H1 (cell line): ENCODE data around the gene OR2V2. TPM values are rescaled to one million over a fixed set of nuclear protein-coding genes. Genes with fewer than 3 reads are reported as not detected.

Experiments
- CTCF ChIA-PET: fragments of 300-600 bp; sonication (Branson Sonifier 250); formaldehyde crosslinking; loops from one replicate; lab custom pipeline; 2021; ENCODE audit not compliant: partially characterized antibody; lab: Charles Lee
- POLR2A ChIA-PET: fragments of 300-600 bp; sonication (Branson Sonifier 250); formaldehyde crosslinking; loops from one replicate; lab custom pipeline; 2021; ENCODE audit warnings: inconsistent platforms; ENCODE audit not compliant: partially characterized antibody; lab: Charles Lee
- DNase-seq, 2 experiments: peaks; one replicate each; pipeline versions ENCODE4 v3.0.0 to v3.0.0-alpha.2; 2010 to 2022; ENCODE audit warnings: low spot score in 2 of 2, low read depth in 1 of 2, mixed read lengths in 1 of 2
- FAIRE-seq: peaks from 2 replicates; lab custom pipeline; 2011; peaks lifted over from hg19 to GRCh38; lab: Jason Lieb, UNC
- H2AFZ ChIP-seq: 2 replicates; pipeline ENCODE4 v1.8.1; 2012; ENCODE audit warnings: low read length, inconsistent platforms
- H2AK5ac ChIP-seq: 2 replicates; pipeline ENCODE4 v1.6.1; 2013; ENCODE audit warnings: low read depth, low read length
- H2BK120ac ChIP-seq: replicated peaks from 2 replicates; pipeline ENCODE3; 2013; ENCODE audit warnings: low read depth, low read length, inconsistent platforms
- H2BK12ac ChIP-seq: 2 replicates; pipeline ENCODE4 v1.6.1; 2013; ENCODE audit warnings: low read depth, low read length
- H2BK15ac ChIP-seq: 2 replicates; pipeline ENCODE4 v1.6.1; 2013; ENCODE audit warnings: low read length
- H2BK20ac ChIP-seq: 2 replicates; pipeline ENCODE4 v1.6.1; 2013; ENCODE audit warnings: low read length
- H2BK5ac ChIP-seq: 2 replicates; pipeline ENCODE4 v1.6.1; 2013; ENCODE audit warnings: low read depth, low read length
- H3K14ac ChIP-seq: 2 replicates; pipeline ENCODE4 v1.6.1; 2013; ENCODE audit warnings: inconsistent platforms; ENCODE audit not compliant: insufficient read length
- H3K18ac ChIP-seq: 2 replicates; pipeline ENCODE4 v1.6.1; 2013; ENCODE audit warnings: low read length; ENCODE audit errors: extremely low read depth
- H3K23ac ChIP-seq: 2 replicates; pipeline ENCODE4 v1.6.1; 2013; ENCODE audit warnings: inconsistent platforms; ENCODE audit not compliant: insufficient read length
- H3K23me2 ChIP-seq: 2 replicates; pipeline ENCODE4 v1.6.1; 2013; ENCODE audit warnings: low read depth, low read length
- H3K27ac ChIP-seq: 2 replicates; pipeline ENCODE4 v1.6.1; 2011; ENCODE audit warnings: low read depth, low read length, inconsistent platforms
- H3K27me3 ChIP-seq, 4 experiments: replicated peaks in 1 of 4; 1 replicate in 1 of 4; 2 replicates in 3 of 4; pipeline versions ENCODE4 v1.6.1 to v1.8.1; 2011 to 2013; ENCODE audit warnings: low read length in 3 of 4, mild to moderate bottlenecking in 3 of 4, inconsistent platforms in 2 of 4, mixed read lengths in 2 of 4, moderate library complexity in 1 of 4; ENCODE audit not compliant: control insufficient read depth in 3 of 4, insufficient read depth in 3 of 4; ENCODE audit errors: extremely low read depth in 1 of 4
- H3K36me3 ChIP-seq, 4 experiments: 2 replicates each; pipeline versions ENCODE4 v1.6.1 to v1.8.1; 2011 to 2013; ENCODE audit warnings: mild to moderate bottlenecking in 4 of 4, low read length in 3 of 4, moderate library complexity in 2 of 4, control low read depth in 1 of 4, inconsistent platforms in 1 of 4; ENCODE audit not compliant: insufficient read depth in 4 of 4, control insufficient read depth in 2 of 4
- H3K4ac ChIP-seq: replicated peaks from 2 replicates; pipeline ENCODE3; 2013; ENCODE audit warnings: low read length, low read depth, mixed read lengths, inconsistent platforms; ENCODE audit not compliant: insufficient read length
- H3K4me1 ChIP-seq, 4 experiments: replicated peaks in 1 of 4; 1 replicate in 1 of 4; 2 replicates in 3 of 4; pipeline versions ENCODE4 v1.6.1 to v1.8.1; 2011 to 2013; ENCODE audit warnings: low read length in 3 of 4, inconsistent platforms in 2 of 4, mixed read lengths in 1 of 4; ENCODE audit not compliant: insufficient read depth in 4 of 4, control insufficient read depth in 3 of 4
- H3K4me2 ChIP-seq, 2 experiments: 2 replicates each; pipeline versions ENCODE4 v1.6.1 to v1.8.1; 2011 to 2013; ENCODE audit warnings: low read depth in 2 of 2, low read length in 2 of 2, control low read depth in 1 of 2, inconsistent platforms in 1 of 2, mild to moderate bottlenecking in 1 of 2; ENCODE audit not compliant: insufficient read depth in 1 of 2
- H3K4me3 ChIP-seq, 4 experiments: fragments of 200-600, 300-600 bp in 1 of 4; sonication (generic), shearing (Covaris generic), sonication (Bioruptor Twin) in 1 of 4; 2 replicates each; pipeline versions ENCODE4 v1.5.1 to v1.8.1; 2011 to 2016; ENCODE audit warnings: low read length in 4 of 4, low read depth in 3 of 4, control low read depth in 2 of 4, inconsistent platforms in 2 of 4, mild to moderate bottlenecking in 2 of 4, mixed read lengths in 1 of 4, moderate library complexity in 1 of 4; ENCODE audit not compliant: insufficient read depth in 2 of 4; ENCODE audit errors: extremely low read depth in 1 of 4
- H3K56ac ChIP-seq: replicated peaks from 2 replicates; pipeline ENCODE3; 2013; ENCODE audit warnings: low read depth, mild to moderate bottlenecking, mixed read lengths, low read length, inconsistent platforms; ENCODE audit not compliant: insufficient read length
- H3K79me1 ChIP-seq: 2 replicates; pipeline ENCODE4 v1.6.1; 2013; ENCODE audit warnings: low read depth, low read length, control low read depth
- H3K79me2 ChIP-seq, 2 experiments: 2 replicates each; pipeline versions ENCODE4 v1.6.1 to v1.8.1; 2012 to 2013; ENCODE audit warnings: low read length in 2 of 2, mild to moderate bottlenecking in 2 of 2, inconsistent platforms in 1 of 2; ENCODE audit not compliant: insufficient read depth in 2 of 2, control insufficient read depth in 1 of 2
- H3K9ac ChIP-seq, 4 experiments: replicated peaks in 1 of 4; 1 replicate in 1 of 4; 2 replicates in 3 of 4; pipeline versions ENCODE4 v1.6.1 to v1.8.1; 2011 to 2013; ENCODE audit warnings: low read depth in 3 of 4, low read length in 3 of 4, control low read depth in 2 of 4, mild to moderate bottlenecking in 2 of 4, moderate library complexity in 2 of 4, inconsistent platforms in 1 of 4; ENCODE audit errors: extremely low read depth in 1 of 4
- H3K9me3 ChIP-seq, 2 experiments: 2 replicates each; pipeline versions ENCODE4 v1.6.1 to v1.8.1; 2012 to 2013; ENCODE audit warnings: mild to moderate bottlenecking in 2 of 2, moderate library complexity in 2 of 2, control low read depth in 1 of 2, inconsistent platforms in 1 of 2, low read depth in 1 of 2, low read length in 1 of 2, mixed read lengths in 1 of 2; ENCODE audit not compliant: insufficient read depth in 2 of 2
- H4K20me1 ChIP-seq, 2 experiments: replicated peaks in 1 of 2; 2 replicates each; pipeline versions ENCODE3 to v1.8.1; 2011 to 2013; ENCODE audit warnings: inconsistent platforms in 2 of 2, low read length in 2 of 2, mild to moderate bottlenecking in 1 of 2; ENCODE audit not compliant: insufficient read depth in 2 of 2, control insufficient read depth in 1 of 2
- H4K5ac ChIP-seq: 2 replicates; pipeline ENCODE4 v1.6.1; 2013; ENCODE audit warnings: low read length, low read depth, mixed read lengths, inconsistent platforms; ENCODE audit not compliant: insufficient read length
- H4K8ac ChIP-seq: 2 replicates; pipeline ENCODE4 v1.8.0; 2013; ENCODE audit warnings: mild to moderate bottlenecking, moderate library complexity, low read length, inconsistent platforms; ENCODE audit not compliant: insufficient read depth; ENCODE audit errors: extremely low read depth
- H4K91ac ChIP-seq: replicated peaks from 2 replicates; pipeline ENCODE3; 2013; ENCODE audit warnings: low read length, mixed read lengths, inconsistent platforms; ENCODE audit not compliant: insufficient read length
- EP300 ChIP-seq, 2 experiments: IDR thresholded peaks; 1 replicate in 1 of 2; 2 replicates in 1 of 2; pipeline ENCODE4 v1.6.1; 2011 to 2012; ENCODE audit warnings: low read depth in 2 of 2, low read length in 2 of 2, mild to moderate bottlenecking in 2 of 2, borderline replicate concordance in 1 of 2, inconsistent platforms in 1 of 2, moderate library complexity in 1 of 2
- MAFK ChIP-seq: IDR thresholded peaks from 2 replicates; pipeline ENCODE4 v1.6.1; 2012; ENCODE audit warnings: low read depth, mild to moderate bottlenecking, improper control_type of control experiment, low read length
- NANOG ChIP-seq: IDR thresholded peaks from 2 replicates; pipeline ENCODE4 v1.6.1; 2011; ENCODE audit warnings: low read length, low read depth, mild to moderate bottlenecking, inconsistent platforms; ENCODE audit not compliant: insufficient read depth, poor library complexity, severe bottlenecking
- PHF8 ChIP-seq: fragments of 200-600 bp; sonication (generic); conservative IDR thresholded peaks from 2 replicates; pipeline ENCODE4 v1.7.1; 2012; ENCODE audit warnings: low read depth, mild to moderate bottlenecking, inconsistent platforms, low read length, moderate library complexity
- RAD21 ChIP-seq, 2 experiments: IDR thresholded peaks in 1 of 2; conservative IDR thresholded peaks in 1 of 2; 2 replicates each; pipeline ENCODE4 v1.6.1; 2011; ENCODE audit warnings: low read depth in 2 of 2, low read length in 2 of 2, improper control_type of control experiment in 1 of 2, inconsistent platforms in 1 of 2, mild to moderate bottlenecking in 1 of 2, moderate library complexity in 1 of 2
- RBBP5 ChIP-seq: IDR thresholded peaks from 2 replicates; pipeline ENCODE4 v1.7.1; 2012; ENCODE audit warnings: low read depth, mild to moderate bottlenecking, inconsistent platforms, low read length, moderate library complexity, borderline replicate concordance
- TAF1 ChIP-seq: IDR thresholded peaks from 2 replicates; pipeline ENCODE4 v1.6.1; 2011; ENCODE audit warnings: mild to moderate bottlenecking, low read depth, low read length
- TAF7 ChIP-seq: optimal IDR thresholded peaks from 2 replicates; pipeline ENCODE3; 2011; ENCODE audit warnings: low read depth, mild to moderate bottlenecking, inconsistent platforms, low read length, moderate library complexity, borderline replicate concordance
- TCF12 ChIP-seq: IDR thresholded peaks from 2 replicates; pipeline ENCODE4 v1.6.1; 2011; ENCODE audit warnings: low read depth, mild to moderate bottlenecking, low read length
- TEAD4 ChIP-seq: IDR thresholded peaks from 2 replicates; pipeline ENCODE4 v1.6.1; 2012; ENCODE audit warnings: low read depth, low read length, inconsistent platforms, mixed read lengths
- WGBS, 2 experiments: shearing (Covaris generic) in 1 of 2; methylation state at CpG; one replicate each; pipeline versions ENCODE4 v1.1.6 to v1.1.7; 2013 to 2015; ENCODE audit warnings: low lambda C conversion rate in 2 of 2, mixed read lengths in 2 of 2, inconsistent platforms in 1 of 2, low coverage in 1 of 2, missing lambda C conversion rate in 1 of 2; ENCODE audit not compliant: insufficient replicate concordance in 2 of 2, insufficient coverage in 1 of 2, insufficient read length in 1 of 2; ENCODE audit errors: extremely low coverage in 1 of 2, missing lambda C conversion rate in 1 of 2; 5-methylcytosine and 5-hydroxymethylcytosine counted together
- polyA plus RNA-seq, 7 experiments: library from polyadenylated mRNA; depleted of rRNA in 3 of 7; stranded (reverse) in 5 of 7; unstranded in 2 of 7; fragments of >200 nt in 5 of 7; fragments of 200-250 nt in 2 of 7; gene quantifications; 1 replicate in 5 of 7; 2 replicates in 1 of 7; 4 replicates in 1 of 7; pipeline versions ENCODE4 v1.2.1 to v1.2.3, GENCODE V29; 2011 to 2013; ENCODE audit warnings: missing spikeins in 2 of 7, mixed read lengths in 2 of 7
- total RNA-seq: library from RNA; stranded (reverse); fragmentation: NEBNext Ultra II Directional; extraction: Animal tissue kit (Norgen Biotek cat#: 25700); gene quantifications from 2 replicates; pipeline ENCODE4 v1.2.1, GENCODE V29; 2021

The OR2V2 gene
- total and polyA plus RNA-seq, 2 of the 8 experiments (the other 6 are each of a cell fraction or from before 2014, with no cell fraction given), result not detected

DNA sequence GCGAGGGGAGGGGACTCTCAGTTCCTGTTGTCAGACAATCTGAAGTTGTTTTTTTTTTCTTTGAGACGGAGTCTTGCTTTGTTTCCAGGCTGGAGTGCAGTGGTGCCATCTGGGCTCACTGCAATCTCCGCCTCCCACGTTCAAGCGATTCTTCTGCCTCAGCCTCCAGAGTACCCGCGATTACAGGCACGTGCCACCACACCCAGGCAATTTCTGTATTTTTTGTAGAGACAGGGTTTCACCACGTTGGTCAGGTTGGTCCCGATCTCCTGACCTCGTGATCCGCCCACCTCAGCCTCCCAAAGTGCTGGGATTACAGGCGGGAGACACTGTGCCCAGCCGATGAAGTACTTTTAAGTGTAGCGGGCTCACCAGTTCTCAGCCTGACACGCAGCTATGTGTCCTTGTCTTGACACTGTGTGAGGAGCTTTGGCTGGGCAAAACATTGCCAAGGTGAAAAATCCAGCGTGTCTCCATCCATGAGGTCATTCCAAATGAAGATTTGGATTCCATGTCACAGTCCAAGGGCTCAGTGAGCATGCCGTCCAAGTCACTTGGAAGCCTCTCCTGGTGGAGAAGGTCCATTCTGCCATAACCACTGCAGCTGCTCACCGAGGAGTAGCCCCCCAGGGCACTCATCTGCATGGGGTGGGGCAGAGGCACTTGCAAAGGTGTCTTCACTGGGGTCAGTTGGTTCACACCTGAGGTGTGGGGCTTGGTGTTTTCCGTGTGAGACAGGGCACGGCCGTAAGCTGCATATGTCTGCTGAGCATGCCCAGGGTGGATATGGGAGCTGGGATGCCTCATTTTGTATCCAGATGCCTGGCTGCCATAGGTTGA lies 48.4 kb upstream of the OR2V2 start:
- Histone ChIP-seq H3K36me3 (peaks cover 0 to 3% (median 0%) of the 10 kb centered on the region in 4 experiments; a peak in 1 of 8 replicates), H3K27ac (no peak overlapping the region), H2BK20ac (no peak overlapping the region), H2BK15ac (no peak overlapping the region), H2BK120ac (no peak overlapping the region), H3K23me2 (peaks cover 2% of the 10 kb centered on the region; the same call in 1 of the 2 replicates), H3K56ac (no peak overlapping the region), H3K14ac (no peak overlapping the region), H3K9ac (no peak overlapping the region), H3K4ac (no peak overlapping the region), H3K79me1 (no peaks in the 10 kb centered on the region; the same call in 1 of the 2 replicates), H4K8ac (no peak overlapping the region), H3K9me3 (no peaks in the 10 kb centered on the region), H3K4me3 (peak overlapping the region in 1 of 4 experiments; percentile 42; a peak in 2 of 8 replicates), H2BK5ac (no peak overlapping the region), H3K79me2 (no peaks in the 10 kb centered on the region), H4K91ac (no peak overlapping the region), H3K23ac (no peak overlapping the region), H3K27me3 (peaks cover 16 to 21% (median 20%) of the 10 kb centered on the region in 4 experiments), H3K18ac (no peak overlapping the region; the same call in 1 of the 2 replicates), H3K4me1 (peaks cover 0 to 7% (median 0%) of the 10 kb centered on the region in 4 experiments; a peak in 2 of 7 replicates), H3K4me2 (peak overlapping the region; percentile 9 to 26; a peak in 3 of 4 replicates), H2BK12ac (no peak overlapping the region; the same call in 1 of the 2 replicates), H2AFZ (no peak overlapping the region), H2AK5ac (no peak overlapping the region), H4K5ac (no peak overlapping the region), H4K20me1 (peaks cover 3 to 8% of the 10 kb centered on the region in 2 experiments)
- no peak for DNase-seq
- ChIA-PET CTCF (interaction anchor here (0.5 to 2.0 kb wide), 8 partner anchors 11 to 310 kb away, joined by 3 to 10 read pairs (median 4); no protein-coding TSS in a partner anchor), POLR2A (interaction anchor here (1.2 to 1.4 kb wide), 3 partner anchors 29 to 313 kb away, joined by 3 to 7 read pairs (median 4); no protein-coding TSS in a partner anchor)
- 35% methylated on average over 19 of the region's 22 CpGs; no CpG with 5 or more reads in 1 of the 2 experiments for WGBS, 2 experiments
- no peak for FAIRE-seq
- TF ChIP-seq TAF1 (no peak), EP300 (IDR thresholded peaks at IDR 0.05; ENCODE audit: borderline replicate concordance in 1 of 2, low read depth in 2 of 2, low read length in 2 of 2) (no peak), RAD21 (IDR thresholded peaks at IDR 0.05 in 1 of 2, conservative IDR thresholded peaks at IDR 0.05 in 1 of 2; ENCODE audit: low read depth in 2 of 2, low read length in 2 of 2) (no peak), NANOG (no peak), RBBP5 (no peak), PHF8 (no peak), MAFK (no peak), TAF7 (no peak), TCF12 (no peak), TEAD4 (no peak)
